OCI-LY1 (cell line): ENCODE data around the gene C16orf90.

ENCODE experiments used
- H2AFZ ChIP-seq: fragments of 200-600 bp; sonication (generic), shearing (Covaris generic); 2 replicates; pipeline ENCODE4 v1.6.0; 2014; ENCODE audit warnings: antibody characterized with exemption, mild to moderate bottlenecking, low read length
- H3F3A ChIP-seq: fragments of 200-600 bp; sonication (generic), shearing (Covaris generic); 2 replicates; pipeline ENCODE4 v1.6.0; 2014; ENCODE audit warnings: mild to moderate bottlenecking, antibody characterized with exemption, low read length, moderate library complexity; ENCODE audit not compliant: insufficient read depth
- H3K27ac ChIP-seq: fragments of 200-600 bp; sonication (generic); 2 replicates; pipeline ENCODE4 v1.5.1; 2014; ENCODE audit warnings: low read length, mixed run types, mild to moderate bottlenecking, low read depth; ENCODE audit not compliant: poor library complexity, severe bottlenecking
- H3K27me3 ChIP-seq: fragments of 200-600 bp; sonication (generic); 2 replicates; pipeline ENCODE4 v1.6.0; 2014; ENCODE audit warnings: antibody characterized with exemption, mild to moderate bottlenecking, low read length, moderate library complexity; ENCODE audit not compliant: insufficient read depth
- H3K36me3 ChIP-seq: fragments of 200-600 bp; sonication (generic); 2 replicates; pipeline ENCODE4 v1.6.1; 2014; ENCODE audit warnings: mild to moderate bottlenecking, antibody characterized with exemption, low read length, moderate library complexity, mixed read lengths; ENCODE audit not compliant: insufficient read depth
- H3K4me1 ChIP-seq: fragments of 200-600 bp; sonication (generic); 2 replicates; pipeline ENCODE4 v1.5.1; 2014; ENCODE audit warnings: mild to moderate bottlenecking, low read length, moderate library complexity; ENCODE audit not compliant: insufficient read depth, severe bottlenecking
- H3K4me2 ChIP-seq: fragments of 200-600 bp; sonication (generic), shearing (Covaris generic); 2 replicates; pipeline ENCODE4 v1.6.1; 2014; ENCODE audit warnings: low read length
- H3K4me3 ChIP-seq: fragments of 200-600 bp; sonication (generic); 2 replicates; pipeline ENCODE4 v1.5.1; 2014; ENCODE audit warnings: low read length, low read depth, mild to moderate bottlenecking, mixed read lengths; ENCODE audit not compliant: poor library complexity, severe bottlenecking
- H3K79me2 ChIP-seq: fragments of 200-600 bp; shearing (Covaris generic); 2 replicates; pipeline ENCODE4 v1.6.1; 2016; ENCODE audit warnings: mixed run types, low read length, mixed read lengths; ENCODE audit not compliant: insufficient read depth
- H3K9ac ChIP-seq: fragments of 200-600 bp; sonication (generic), shearing (Covaris generic); 2 replicates; pipeline ENCODE4 v1.6.1; 2014; ENCODE audit warnings: mild to moderate bottlenecking, low read length, mixed read lengths
- H3K9me2 ChIP-seq: fragments of 200-600 bp; sonication (generic), shearing (Covaris generic); 2 replicates; pipeline ENCODE4 v1.6.1; 2014; ENCODE audit warnings: low read depth, mild to moderate bottlenecking, low read length, mixed read lengths
- H3K9me3 ChIP-seq: fragments of 200-600 bp; shearing (Covaris generic); 2 replicates; pipeline ENCODE4 v1.6.1; 2014; ENCODE audit warnings: low read length, mixed read lengths
- H4K20me1 ChIP-seq: fragments of 200-600 bp; sonication (generic), shearing (Covaris generic); 2 replicates; pipeline ENCODE4 v1.6.0; 2016; ENCODE audit warnings: mild to moderate bottlenecking, low read length; ENCODE audit not compliant: insufficient read depth
- EZH2 ChIP-seq: fragments of 200-600 bp; sonication (generic), shearing (Covaris generic); IDR thresholded peaks from 2 replicates; pipeline ENCODE4 v1.8.0; 2017; ENCODE audit warnings: borderline replicate concordance, mixed run types, mild to moderate bottlenecking, antibody characterized with exemption, low read length, moderate library complexity, mixed read lengths
- TF ChIP-seq, protein P1 (sequence below): fragments of 200-600 bp; sonication (generic), shearing (Covaris generic); IDR thresholded peaks from 2 replicates; pipeline ENCODE4 v1.5.1; 2017; ENCODE audit warnings: mild to moderate bottlenecking, antibody characterized with exemption, low read length, moderate library complexity, mixed read lengths

The C16orf90 gene

DNA sequence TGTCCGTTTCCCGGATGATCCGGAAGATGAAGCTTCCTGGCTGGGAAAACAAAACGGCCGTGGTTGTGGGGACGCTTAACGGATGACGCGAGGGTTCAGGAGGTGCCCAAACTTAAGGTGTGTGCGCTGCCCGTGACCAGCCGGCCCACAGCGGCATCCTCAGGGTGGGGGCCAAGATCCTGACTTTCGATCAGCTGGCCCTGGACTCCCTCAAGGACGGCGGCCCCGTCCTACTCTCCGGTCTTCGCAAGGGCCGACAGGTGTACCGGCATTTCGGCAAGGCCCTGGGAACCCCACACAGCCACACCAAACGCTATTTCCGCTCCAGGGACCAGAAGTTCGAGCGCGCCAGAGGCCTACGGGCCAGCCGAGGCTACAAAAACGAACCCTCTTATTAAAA is 1.1 kb upstream of the C16orf90 start:
- H3K9ac ChIP-seq, result no peak overlapping the region
- H3K27me3 ChIP-seq, result peaks cover 4% of the 10 kb centered on the region; the same call in 1 of the 2 replicates
- no peaks in the 10 kb centered on the region for H3K9me3 ChIP-seq
- no peak for TF ChIP-seq EZH2
- TF ChIP-seq, protein P1, sequence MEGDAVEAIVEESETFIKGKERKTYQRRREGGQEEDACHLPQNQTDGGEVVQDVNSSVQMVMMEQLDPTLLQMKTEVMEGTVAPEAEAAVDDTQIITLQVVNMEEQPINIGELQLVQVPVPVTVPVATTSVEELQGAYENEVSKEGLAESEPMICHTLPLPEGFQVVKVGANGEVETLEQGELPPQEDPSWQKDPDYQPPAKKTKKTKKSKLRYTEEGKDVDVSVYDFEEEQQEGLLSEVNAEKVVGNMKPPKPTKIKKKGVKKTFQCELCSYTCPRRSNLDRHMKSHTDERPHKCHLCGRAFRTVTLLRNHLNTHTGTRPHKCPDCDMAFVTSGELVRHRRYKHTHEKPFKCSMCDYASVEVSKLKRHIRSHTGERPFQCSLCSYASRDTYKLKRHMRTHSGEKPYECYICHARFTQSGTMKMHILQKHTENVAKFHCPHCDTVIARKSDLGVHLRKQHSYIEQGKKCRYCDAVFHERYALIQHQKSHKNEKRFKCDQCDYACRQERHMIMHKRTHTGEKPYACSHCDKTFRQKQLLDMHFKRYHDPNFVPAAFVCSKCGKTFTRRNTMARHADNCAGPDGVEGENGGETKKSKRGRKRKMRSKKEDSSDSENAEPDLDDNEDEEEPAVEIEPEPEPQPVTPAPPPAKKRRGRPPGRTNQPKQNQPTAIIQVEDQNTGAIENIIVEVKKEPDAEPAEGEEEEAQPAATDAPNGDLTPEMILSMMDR, result no peak
- H3K27ac ChIP-seq, result no peak overlapping the region
- no peaks in the 10 kb centered on the region for H3F3A ChIP-seq
- no peak overlapping the region for H3K4me3 ChIP-seq
- H3K4me1 ChIP-seq, result peaks cover 3% of the 10 kb centered on the region
- H2AFZ ChIP-seq, result no peak overlapping the region
- H3K4me2 ChIP-seq, result no peak overlapping the region
- no peaks in the 10 kb centered on the region for H3K79me2 ChIP-seq
- no peaks in the 10 kb centered on the region for H3K9me2 ChIP-seq
- no peaks in the 10 kb centered on the region for H3K36me3 ChIP-seq
- no peaks in the 10 kb centered on the region for H4K20me1 ChIP-seq

DNA sequence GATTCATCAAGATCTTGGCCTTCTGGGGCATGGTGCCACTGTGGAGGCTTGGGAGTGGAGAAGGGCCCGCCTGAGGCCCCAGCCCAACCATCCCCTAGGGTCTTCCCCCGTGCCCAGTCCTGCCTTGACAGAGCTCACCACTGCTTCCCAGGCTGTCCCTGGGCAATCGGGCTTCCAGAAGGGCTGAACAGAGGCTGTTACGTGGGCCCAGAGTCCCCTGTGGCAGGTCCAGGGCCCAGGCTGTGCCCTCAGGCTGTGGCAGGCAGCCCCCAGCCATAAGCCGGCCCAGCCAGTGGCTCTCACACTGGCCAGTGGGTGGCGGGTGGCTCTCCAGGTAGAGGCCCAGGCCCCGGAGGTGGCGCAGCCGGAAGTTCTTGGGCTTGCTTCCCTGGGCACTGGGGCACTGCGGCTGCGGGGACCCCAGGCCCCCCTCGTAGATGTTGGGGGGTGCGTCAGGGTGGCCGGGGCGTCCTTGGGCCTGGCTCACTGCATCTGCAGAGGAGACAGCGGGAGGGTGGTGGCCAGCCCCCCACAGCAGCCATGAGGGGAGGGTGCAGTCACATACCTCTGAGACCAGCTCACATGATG is 809 bp downstream of the C16orf90 start:
- Histone ChIP-seq H3K9ac (no peak overlapping the region), H3K4me2 (no peak overlapping the region), H3K4me3 (no peak overlapping the region), H3K4me1 (no peaks in the 10 kb centered on the region), H3K9me3 (no peaks in the 10 kb centered on the region), H3F3A (no peaks in the 10 kb centered on the region), H3K36me3 (no peaks in the 10 kb centered on the region), H3K79me2 (no peaks in the 10 kb centered on the region), H3K27me3 (peaks cover 4% of the 10 kb centered on the region; the same call in 1 of the 2 replicates), H3K27ac (no peak overlapping the region), H2AFZ (no peak overlapping the region), H3K9me2 (no peaks in the 10 kb centered on the region), H4K20me1 (no peaks in the 10 kb centered on the region)
- TF ChIP-seq, protein P1, result no peak
- no peak for TF ChIP-seq EZH2

DNA sequence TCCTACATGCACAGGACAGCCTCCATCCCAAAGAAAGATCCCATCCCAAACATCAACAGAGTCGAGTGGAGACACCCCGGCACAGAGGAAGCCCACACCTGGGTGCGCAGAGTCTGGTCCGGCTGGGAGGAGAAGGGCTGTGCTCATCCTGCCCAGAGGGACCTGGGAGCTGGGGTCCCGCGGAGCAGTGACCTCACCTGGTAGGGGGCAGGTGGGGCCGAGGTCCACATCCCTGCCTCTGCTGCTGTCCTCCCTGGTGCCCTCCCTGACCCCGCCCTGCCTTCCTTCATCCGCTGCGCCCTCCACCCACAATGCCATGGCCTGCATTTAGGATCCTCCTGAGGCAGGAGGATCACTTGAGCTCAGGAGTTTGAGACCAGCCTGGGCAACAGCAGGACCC is 2.9 kb downstream of the C16orf90 start:
- Histone ChIP-seq H4K20me1 (no peaks in the 10 kb centered on the region), H3F3A (no peaks in the 10 kb centered on the region), H3K36me3 (0 out of 2 replicates have a peak, but pooled peaks cover 10% of the 10 kb centered on the region), H3K4me2 (no peak overlapping the region), H3K4me3 (no peak overlapping the region), H2AFZ (no peak overlapping the region), H3K27me3 (peaks cover 4% of the 10 kb centered on the region; the same call in 1 of the 2 replicates), H3K4me1 (no peaks in the 10 kb centered on the region), H3K9me2 (no peaks in the 10 kb centered on the region), H3K9ac (no peak overlapping the region), H3K79me2 (no peaks in the 10 kb centered on the region), H3K9me3 (no peaks in the 10 kb centered on the region), H3K27ac (no peak overlapping the region)
- TF ChIP-seq, protein P1, result no peak
- no peak for TF ChIP-seq EZH2
